Measurements from ENCODE around the gene HDDC3. TPM values are rescaled to one million over a fixed set of nuclear protein-coding genes. Genes with fewer than 3 reads are reported as not detected.

HDDC3 gene
- total RNA-seq, 3 donors from 2014 or later (not counting 1 experiment from before 2014, with no cell fraction given): 11.2 to 14.5 (median 12.1) TPM

DNA sequence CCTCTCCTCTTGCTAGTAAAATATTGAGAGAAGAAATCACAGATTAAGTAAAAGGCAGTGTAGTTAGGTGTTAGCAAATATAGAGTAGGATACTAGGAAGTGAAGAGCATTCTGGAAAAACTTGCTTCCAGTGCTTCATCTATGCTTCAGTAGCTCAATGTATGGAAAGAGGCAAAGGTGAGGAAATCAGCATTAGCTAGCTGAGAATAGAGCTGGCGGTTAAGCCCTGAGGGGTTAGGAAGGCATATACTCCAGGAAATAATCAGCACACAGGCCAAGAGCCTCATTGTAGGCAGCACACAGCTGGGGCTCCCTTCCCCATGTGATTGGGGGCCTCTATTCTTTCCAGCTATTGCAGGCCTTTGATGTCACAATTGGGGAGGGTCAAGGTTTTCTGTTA lies 36.1 kb upstream of the HDDC3 start:
- no peaks in the 10 kb centered on the region for H3K36me3 Mint-ChIP-seq
- H3K4me3 ChIP-seq (ENCODE audit: low read length): no peak overlapping the region
- no peak for ATAC-seq
- no peak for DNase-seq
- no peaks in the 10 kb centered on the region for H3K4me1 ChIP-seq (ENCODE audit: control insufficient read depth, insufficient read depth, low read length)
- no peak overlapping the region for H3K4me3 Mint-ChIP-seq
- peaks cover 19% of the 10 kb centered on the region for H3K36me3 ChIP-seq (ENCODE audit: control insufficient read depth, insufficient read depth, low read length)
- H3K27ac ChIP-seq (ENCODE audit: low read length): no peak overlapping the region
- TF ChIP-seq CTCF (IDR thresholded peaks at IDR 0.05): no peak
- no peaks in the 10 kb centered on the region for H3K27me3 ChIP-seq (ENCODE audit: control insufficient read depth, insufficient read depth, low read length)
- no peaks in the 10 kb centered on the region for H3K9me3 ChIP-seq (ENCODE audit: control insufficient read depth, insufficient read depth, low read length)
- H3K27me3 Mint-ChIP-seq (ENCODE audit: low read depth in 2 of 2): no peaks in the 10 kb centered on the region
- intact Hi-C loops (cut with micrococcal nuclease): no loop called here
- H3K4me1 Mint-ChIP-seq: no peaks in the 10 kb centered on the region
- 100% methylated on average over 1 of the region's 1 CpG for WGBS (ENCODE audit: insufficient coverage)
- H3K27ac Mint-ChIP-seq: no peak overlapping the region
- no peaks in the 10 kb centered on the region for H3K9me3 Mint-ChIP-seq

DNA sequence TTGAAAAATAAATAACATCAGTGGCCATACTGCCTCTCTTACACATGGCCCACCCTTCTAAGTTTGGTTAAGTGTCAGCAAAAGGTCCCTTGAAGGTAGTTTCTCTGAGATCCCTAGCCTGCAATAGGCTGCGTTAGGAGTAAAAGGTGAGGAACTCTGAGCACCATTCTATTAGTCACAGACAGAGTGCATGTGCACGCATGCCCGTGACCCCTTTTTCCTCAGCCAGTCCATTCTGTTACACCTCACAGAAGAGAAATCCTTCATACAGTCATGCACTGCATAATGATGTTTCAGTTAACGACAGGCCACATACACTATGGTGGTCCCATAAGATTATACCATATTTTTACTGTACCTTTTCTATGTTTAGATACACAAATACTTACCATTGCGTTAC lies 34.9 kb upstream of the HDDC3 start:
- no peaks in the 10 kb centered on the region for H3K9me3 ChIP-seq (ENCODE audit: control insufficient read depth, insufficient read depth, low read length)
- Mint-ChIP-seq H3K27ac (no peak overlapping the region), H3K4me1 (no peaks in the 10 kb centered on the region), H3K27me3 (ENCODE audit: low read depth in 2 of 2) (no peaks in the 10 kb centered on the region), H3K36me3 (no peaks in the 10 kb centered on the region), H3K9me3 (no peaks in the 10 kb centered on the region), H3K4me3 (no peak overlapping the region)
- H3K27me3 ChIP-seq (ENCODE audit: control insufficient read depth, insufficient read depth, low read length): no peaks in the 10 kb centered on the region
- peaks cover 19% of the 10 kb centered on the region for H3K36me3 ChIP-seq (ENCODE audit: control insufficient read depth, insufficient read depth, low read length)
- H3K4me1 ChIP-seq (ENCODE audit: control insufficient read depth, insufficient read depth, low read length): no peaks in the 10 kb centered on the region
- intact Hi-C loops (cut with micrococcal nuclease): no loop called here
- no peak overlapping the region for H3K27ac ChIP-seq (ENCODE audit: low read length)
- no peak for TF ChIP-seq CTCF (IDR thresholded peaks at IDR 0.05)
- no peak for DNase-seq
- 98% methylated on average over 5 of the region's 5 CpGs for WGBS (ENCODE audit: insufficient coverage)
- H3K4me3 ChIP-seq (ENCODE audit: low read length): no peak overlapping the region
- no peak for ATAC-seq

DNA sequence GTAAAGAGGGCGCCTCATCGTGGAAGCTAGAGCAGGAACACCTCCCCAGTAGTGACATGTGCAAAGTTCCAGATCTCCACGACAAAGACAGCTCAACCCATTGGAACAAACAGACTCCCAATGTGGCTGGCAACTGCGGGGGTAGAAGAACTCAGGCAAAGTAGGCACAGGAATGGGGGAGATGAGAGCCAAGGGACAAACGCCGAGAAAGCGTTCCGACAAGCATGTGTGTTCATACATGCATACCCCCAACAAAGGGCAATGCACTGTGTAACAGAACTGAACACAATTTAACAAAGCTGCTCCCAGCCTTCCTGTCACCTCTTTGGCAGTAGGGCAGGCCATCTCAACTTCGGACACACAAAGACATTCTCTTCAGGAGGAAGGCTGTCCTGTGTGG lies 33.9 kb upstream of the HDDC3 start:
- no peak for TF ChIP-seq CTCF (IDR thresholded peaks at IDR 0.05)
- Histone ChIP-seq H3K9me3 (ENCODE audit: control insufficient read depth, insufficient read depth, low read length) (no peaks in the 10 kb centered on the region), H3K36me3 (ENCODE audit: control insufficient read depth, insufficient read depth, low read length) (peaks cover 19% of the 10 kb centered on the region), H3K27ac (ENCODE audit: low read length) (no peak overlapping the region), H3K4me3 (ENCODE audit: low read length) (no peak overlapping the region), H3K27me3 (ENCODE audit: control insufficient read depth, insufficient read depth, low read length) (no peaks in the 10 kb centered on the region), H3K4me1 (ENCODE audit: control insufficient read depth, insufficient read depth, low read length) (no peaks in the 10 kb centered on the region)
- no peak for DNase-seq
- Mint-ChIP-seq H3K27ac (no peak overlapping the region), H3K27me3 (ENCODE audit: low read depth in 2 of 2) (no peaks in the 10 kb centered on the region), H3K4me1 (no peaks in the 10 kb centered on the region), H3K4me3 (no peak overlapping the region), H3K9me3 (no peaks in the 10 kb centered on the region), H3K36me3 (no peaks in the 10 kb centered on the region)
- 97% methylated on average over 9 of the region's 9 CpGs for WGBS (ENCODE audit: insufficient coverage)
- no peak for ATAC-seq
- intact Hi-C loops (cut with micrococcal nuclease): no loop called here

DNA sequence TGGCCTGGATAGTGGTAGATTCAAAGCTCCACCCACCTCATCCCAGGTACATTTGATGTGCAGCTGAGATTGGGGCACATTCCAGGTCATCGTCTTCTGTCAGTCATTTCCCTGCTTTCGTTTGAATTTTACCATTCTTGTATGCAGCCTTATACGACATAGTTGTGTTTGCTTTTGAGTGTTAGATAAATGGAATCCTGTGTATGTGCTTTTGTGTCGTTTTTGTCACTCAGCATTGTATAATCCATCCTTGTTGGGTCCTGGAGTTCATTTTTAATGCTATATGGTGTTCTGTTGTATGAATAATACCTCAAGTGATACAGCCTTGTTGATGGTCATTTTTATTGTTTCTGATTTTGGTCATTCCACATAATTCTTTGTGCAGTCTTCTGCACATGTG lies 29.7 kb upstream of the HDDC3 start:
- no peaks in the 10 kb centered on the region for H3K9me3 Mint-ChIP-seq
- H3K9me3 ChIP-seq (ENCODE audit: control insufficient read depth, insufficient read depth, low read length): no peaks in the 10 kb centered on the region
- no peak overlapping the region for H3K4me3 ChIP-seq (ENCODE audit: low read length)
- 94% methylated on average over 4 of the region's 4 CpGs for WGBS (ENCODE audit: insufficient coverage)
- H3K4me1 ChIP-seq (ENCODE audit: control insufficient read depth, insufficient read depth, low read length): no peaks in the 10 kb centered on the region
- H3K36me3 Mint-ChIP-seq: no peaks in the 10 kb centered on the region
- no peak overlapping the region for H3K4me3 Mint-ChIP-seq
- H3K36me3 ChIP-seq (ENCODE audit: control insufficient read depth, insufficient read depth, low read length): peaks cover 16% of the 10 kb centered on the region
- H3K27me3 ChIP-seq (ENCODE audit: control insufficient read depth, insufficient read depth, low read length): no peaks in the 10 kb centered on the region
- H3K27ac ChIP-seq (ENCODE audit: low read length): no peak overlapping the region
- no peak for DNase-seq
- H3K27ac Mint-ChIP-seq: no peak overlapping the region
- H3K4me1 Mint-ChIP-seq: no peaks in the 10 kb centered on the region
- no peak for TF ChIP-seq CTCF (IDR thresholded peaks at IDR 0.05)
- no peaks in the 10 kb centered on the region for H3K27me3 Mint-ChIP-seq (ENCODE audit: low read depth in 2 of 2)
- intact Hi-C loops (cut with micrococcal nuclease): no loop called here
- ATAC-seq: no peak

All from natural killer cell (primary cell).